Measurements from ENCODE around the gene CALHM3. TPM values are rescaled to one million over a fixed set of nuclear protein-coding genes. Genes with fewer than 3 reads are reported as not detected.

CALHM3 gene
- total RNA-seq, 2 donors from 2014 or later = 0.52 TPM; not detected in 1

DNA sequence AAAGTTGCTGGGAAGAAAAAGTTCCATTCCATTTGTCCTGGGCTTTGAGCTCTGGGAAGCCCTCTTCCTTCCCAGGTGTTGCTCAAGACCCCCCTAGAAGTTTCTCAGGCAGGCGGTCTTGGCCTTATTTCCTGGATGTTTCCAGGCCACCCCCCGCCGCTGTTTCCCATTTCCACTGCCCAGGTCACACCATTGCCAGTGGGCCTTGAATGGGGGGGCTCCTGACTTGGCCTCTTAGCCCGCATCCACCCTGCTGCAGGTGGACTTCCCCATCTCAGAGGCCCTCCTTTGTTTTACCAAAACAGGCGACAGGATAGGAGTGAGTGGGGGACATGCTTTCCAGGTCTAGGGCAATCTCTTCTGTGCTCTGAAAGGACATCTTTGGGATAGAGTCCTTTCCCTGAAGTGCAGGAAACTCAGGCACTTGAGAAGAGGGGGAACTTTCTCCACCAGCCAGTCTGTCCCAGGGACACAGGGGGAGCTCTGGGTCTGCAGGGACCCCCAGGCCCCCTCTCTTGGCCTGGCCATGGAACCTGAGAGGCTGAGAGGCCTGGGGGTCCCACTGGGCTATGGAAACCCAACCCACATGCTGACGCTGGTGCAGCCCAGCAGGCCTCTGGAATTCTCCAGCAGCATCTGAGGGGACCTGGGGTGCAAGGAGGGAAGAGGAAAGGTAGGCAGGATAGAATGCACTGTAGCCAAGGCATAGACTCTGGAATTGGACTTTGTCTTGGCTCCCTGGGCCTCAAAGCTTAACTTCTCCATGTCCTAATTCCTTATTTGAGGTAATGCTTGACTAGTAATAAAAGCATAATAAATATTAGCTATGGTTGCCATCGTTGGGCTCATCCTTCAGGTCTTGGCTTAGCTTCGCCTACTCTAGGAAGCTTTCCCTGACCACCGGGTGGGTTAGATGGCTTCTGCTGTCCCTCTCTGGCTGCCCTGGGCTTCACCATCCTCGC is 32.0 kb upstream of the CALHM3 start:
- H3K36me3 ChIP-seq (replicated peaks in 1 of 2; ENCODE audit: insufficient read depth in 1 of 2, low read depth in 2 of 2) = no peaks in the 10 kb centered on the region
- TF ChIP-seq POLR2A (IDR thresholded peaks at IDR 0.05) = no peak
- TF ChIP-seq, protein P1, sequence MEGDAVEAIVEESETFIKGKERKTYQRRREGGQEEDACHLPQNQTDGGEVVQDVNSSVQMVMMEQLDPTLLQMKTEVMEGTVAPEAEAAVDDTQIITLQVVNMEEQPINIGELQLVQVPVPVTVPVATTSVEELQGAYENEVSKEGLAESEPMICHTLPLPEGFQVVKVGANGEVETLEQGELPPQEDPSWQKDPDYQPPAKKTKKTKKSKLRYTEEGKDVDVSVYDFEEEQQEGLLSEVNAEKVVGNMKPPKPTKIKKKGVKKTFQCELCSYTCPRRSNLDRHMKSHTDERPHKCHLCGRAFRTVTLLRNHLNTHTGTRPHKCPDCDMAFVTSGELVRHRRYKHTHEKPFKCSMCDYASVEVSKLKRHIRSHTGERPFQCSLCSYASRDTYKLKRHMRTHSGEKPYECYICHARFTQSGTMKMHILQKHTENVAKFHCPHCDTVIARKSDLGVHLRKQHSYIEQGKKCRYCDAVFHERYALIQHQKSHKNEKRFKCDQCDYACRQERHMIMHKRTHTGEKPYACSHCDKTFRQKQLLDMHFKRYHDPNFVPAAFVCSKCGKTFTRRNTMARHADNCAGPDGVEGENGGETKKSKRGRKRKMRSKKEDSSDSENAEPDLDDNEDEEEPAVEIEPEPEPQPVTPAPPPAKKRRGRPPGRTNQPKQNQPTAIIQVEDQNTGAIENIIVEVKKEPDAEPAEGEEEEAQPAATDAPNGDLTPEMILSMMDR (IDR thresholded peaks at IDR 0.05) = no peak
- H3K4me3 ChIP-seq = no peak overlapping the region
- intact Hi-C loops (cut with DNase I) = no loop called here
- no peaks in the 10 kb centered on the region for H3K27me3 ChIP-seq
- DNase-seq = no peak
- H3K27ac ChIP-seq = peak overlapping the region in 3 of 4 donors; percentile 81 to 89 (median 88)
- no peaks in the 10 kb centered on the region for H3K9me3 ChIP-seq
- no peak for ATAC-seq
- peaks cover 89% of the 10 kb centered on the region for H3K4me1 ChIP-seq
- 82 to 85% methylated on average over 10 of the region's 10 CpGs for WGBS, 2 donors

DNA sequence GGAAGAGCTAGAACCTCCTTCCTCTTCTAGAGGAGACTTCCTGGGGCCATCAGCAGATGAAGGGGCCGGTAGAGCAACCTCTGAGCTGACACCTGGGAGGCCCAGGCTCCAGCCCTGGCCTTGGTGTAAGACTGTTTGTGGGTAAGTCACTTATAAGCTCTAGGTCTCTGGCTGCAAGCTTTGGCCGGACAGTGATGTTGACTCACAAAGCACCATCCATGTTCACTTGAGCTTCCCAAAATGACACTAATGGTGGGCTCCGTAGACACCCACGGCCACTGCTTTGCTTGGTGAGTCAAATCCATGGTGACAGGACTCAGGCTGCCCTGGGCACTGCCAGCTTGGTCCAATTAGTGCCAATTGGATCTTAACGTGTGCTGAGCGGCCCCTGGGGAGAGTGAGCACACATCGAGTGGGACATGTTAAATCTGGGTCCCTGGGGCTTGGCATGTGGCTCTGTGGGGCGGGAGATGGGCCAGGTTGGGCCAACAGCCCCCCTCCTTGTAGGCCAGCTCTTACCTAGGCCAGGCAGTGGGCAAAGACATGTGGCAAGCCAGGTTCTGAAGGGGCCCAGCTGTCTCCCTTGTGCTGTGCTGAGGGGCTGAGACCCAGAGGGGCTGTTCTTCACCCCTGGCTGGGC is 31.1 kb upstream of the CALHM3 start:
- Histone ChIP-seq H3K27me3 (no peaks in the 10 kb centered on the region), H3K27ac (peak overlapping the region; percentile 50 to 89 (median 84)), H3K9me3 (no peaks in the 10 kb centered on the region), H3K4me3 (no peak overlapping the region), H3K36me3 (replicated peaks in 1 of 2; ENCODE audit: insufficient read depth in 1 of 2, low read depth in 2 of 2) (no peaks in the 10 kb centered on the region), H3K4me1 (peaks cover 89% of the 10 kb centered on the region)
- ATAC-seq = no peak
- intact Hi-C loops (cut with DNase I) = no loop called here
- no peak for DNase-seq
- TF ChIP-seq, protein P1 (IDR thresholded peaks at IDR 0.05) = no peak
- TF ChIP-seq POLR2A (IDR thresholded peaks at IDR 0.05) = no peak
- 78 to 89% methylated on average over 5 to 8 of the region's 8 CpGs for WGBS, 2 donors

DNA sequence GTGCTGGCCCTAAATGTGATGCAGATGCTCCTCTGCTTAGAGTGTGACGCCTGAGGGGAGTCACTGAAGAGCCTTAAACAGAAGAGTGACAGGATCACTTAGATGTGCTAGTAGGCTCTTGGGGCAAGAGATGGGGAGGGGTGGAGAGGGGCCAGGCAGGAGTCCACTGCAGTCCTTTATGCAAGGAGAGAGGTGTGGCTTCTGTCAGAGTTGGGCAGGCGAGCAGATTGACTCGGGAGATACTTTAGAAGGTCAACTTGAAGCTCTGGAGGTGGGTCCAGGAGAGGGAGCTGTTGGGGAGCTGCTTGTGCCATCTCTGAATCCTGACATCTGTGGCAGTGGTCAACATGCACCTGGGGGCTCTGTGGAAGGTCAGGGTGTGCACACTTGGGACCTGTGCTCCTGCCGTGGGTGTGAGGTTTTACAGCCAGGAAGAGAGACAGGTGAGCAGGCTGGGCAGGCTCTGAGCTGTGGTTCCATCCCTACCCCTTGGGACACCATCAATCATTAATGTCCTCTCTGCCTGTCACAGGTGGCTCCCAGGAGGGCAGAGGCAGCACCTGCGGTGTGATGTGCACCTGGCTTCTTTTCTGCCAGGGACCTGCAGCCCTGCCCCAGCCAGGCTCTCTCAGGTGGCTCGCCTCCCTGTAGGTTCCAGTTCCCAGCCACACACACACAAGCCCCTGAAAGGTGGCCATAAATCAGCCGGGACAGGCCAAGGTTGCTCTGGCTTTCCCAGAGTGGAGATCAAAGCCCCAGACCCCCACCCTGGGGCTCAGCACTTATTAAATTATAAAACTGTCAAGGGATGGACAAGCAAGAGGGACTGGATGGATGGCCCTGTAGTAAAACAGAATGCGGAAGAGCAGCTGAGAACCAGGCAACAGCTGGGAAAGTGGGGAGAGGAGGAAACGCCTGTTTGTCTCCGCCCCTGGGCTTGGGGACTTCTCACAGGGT is 28.5 kb upstream of the CALHM3 start:
- intact Hi-C loops (cut with DNase I) = no loop called here
- H3K27ac ChIP-seq = peak overlapping the region; percentile 45 to 88 (median 73)
- H3K4me3 ChIP-seq = no peak overlapping the region
- no peaks in the 10 kb centered on the region for H3K36me3 ChIP-seq (replicated peaks in 1 of 2; ENCODE audit: insufficient read depth in 1 of 2, low read depth in 2 of 2)
- DNase-seq (peak; percentile 49 to 80 (median 68)), ATAC-seq (peak; percentile 64)
- TF ChIP-seq POLR2A (IDR thresholded peaks at IDR 0.05) = no peak
- TF ChIP-seq, protein P1 (IDR thresholded peaks at IDR 0.05) = no peak
- WGBS, 2 donors = 60 to 62% methylated on average over 7 to 10 of the region's 10 CpGs
- no peaks in the 10 kb centered on the region for H3K27me3 ChIP-seq
- H3K4me1 ChIP-seq = peaks cover 87% of the 10 kb centered on the region
- no peaks in the 10 kb centered on the region for H3K9me3 ChIP-seq

DNA sequence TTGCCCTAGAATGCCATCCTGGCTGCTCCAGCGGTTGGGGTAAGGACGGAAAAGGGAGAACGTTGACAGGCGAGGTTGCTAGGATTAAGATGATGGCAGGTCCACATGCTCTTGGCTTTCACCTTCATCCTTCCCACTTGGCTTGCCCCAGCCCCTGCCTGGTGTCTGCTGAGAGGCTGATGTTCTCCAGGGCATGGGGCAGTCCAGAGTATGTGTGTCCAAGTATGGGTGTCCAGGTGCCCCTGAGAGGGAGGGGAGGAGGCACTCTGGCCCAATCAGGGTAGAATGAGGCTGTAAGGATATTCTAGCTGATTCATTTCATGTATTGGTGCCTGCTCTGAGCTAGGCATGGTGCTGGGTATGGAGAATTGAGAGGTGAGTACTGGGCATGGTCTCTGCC is 27.0 kb upstream of the CALHM3 start:
- Histone ChIP-seq H3K36me3 (replicated peaks in 1 of 2; ENCODE audit: insufficient read depth in 1 of 2, low read depth in 2 of 2) (no peaks in the 10 kb centered on the region), H3K4me3 (no peak overlapping the region), H3K27me3 (no peaks in the 10 kb centered on the region), H3K27ac (peak overlapping the region; percentile 15 to 88 (median 66)), H3K4me1 (peaks cover 73% of the 10 kb centered on the region), H3K9me3 (no peaks in the 10 kb centered on the region)
- no peak for DNase-seq
- 79 to 86% methylated on average over 4 of the region's 4 CpGs for WGBS, 2 donors
- intact Hi-C loops (cut with DNase I) = no loop called here
- ATAC-seq = no peak
- no peak for TF ChIP-seq POLR2A (IDR thresholded peaks at IDR 0.05)
- TF ChIP-seq, protein P1 (IDR thresholded peaks at IDR 0.05) = no peak
